Measurements from ENCODE around the gene UBE2D2. TPM values are rescaled to one million over a fixed set of nuclear protein-coding genes. Genes with fewer than 3 reads are reported as not detected.

UBE2D2 gene
- total and polyA plus RNA-seq, 10 of the 15 experiments (the other 5 are each of a cell fraction or from before 2014, with no cell fraction given), result 58.6 to 245 (median 128) TPM

- TF ChIP-seq RELB (IDR thresholded peaks at IDR 0.05; ENCODE audit: low read depth) (0 out of 2 replicates have a peak, but pooled peaks have one; percentile 27), CBX5 (IDR thresholded peaks at IDR 0.05; ENCODE audit: low read depth) (0 out of 2 replicates have a peak, but pooled peaks have one; percentile 61), ZSCAN29 (IDR thresholded peaks at IDR 0.05) (no peak), ZNF217 (IDR thresholded peaks at IDR 0.05) (no peak), RUNX3 (IDR thresholded peaks at IDR 0.05; ENCODE audit: low read length) (peak; percentile 55), NR2C2 (IDR thresholded peaks at IDR 0.05; ENCODE audit: borderline replicate concordance, control insufficient read depth, insufficient read length, low read depth) (no peak), JUNB (IDR thresholded peaks at IDR 0.05) (no peak), MYB (IDR thresholded peaks at IDR 0.05; ENCODE audit: borderline replicate concordance, low read depth, low read length) (0 out of 2 replicates have a peak, but pooled peaks have one; percentile 60), STAT1 (conservative IDR thresholded peaks at IDR 0.05) (no peak), FOXK2 (IDR thresholded peaks at IDR 0.05) (no peak), MTA3 (IDR thresholded peaks at IDR 0.05; ENCODE audit: borderline replicate concordance, low read length) (0 out of 2 replicates have a peak, but pooled peaks have one; percentile 11), SUPT20H (IDR thresholded peaks at IDR 0.05; ENCODE audit: borderline replicate concordance, control insufficient read depth, low read depth, low read length) (no peak), E4F1 (IDR thresholded peaks at IDR 0.05; ENCODE audit: borderline replicate concordance, partially characterized antibody) (no peak), NR2F1 (conservative IDR thresholded peaks at IDR 0.05) (peak; percentile 12), NFXL1 (IDR thresholded peaks at IDR 0.05; ENCODE audit: borderline replicate concordance) (no peak), SP1 (IDR thresholded peaks at IDR 0.05; ENCODE audit: low read depth, low read length) (peak; percentile 69), ETV6 (conservative IDR thresholded peaks at IDR 0.05 in 1 of 2, IDR thresholded peaks at IDR 0.05 in 1 of 2; ENCODE audit: borderline replicate concordance in 1 of 2, low read depth in 1 of 2) (no peak), CBFB (IDR thresholded peaks at IDR 0.05; ENCODE audit: low read depth) (peak; percentile 54; the same call in 1 of the 2 replicates), SIN3A (IDR thresholded peaks at IDR 0.05; ENCODE audit: low read depth, low read length) (peak; percentile 39; the same call in 1 of the 2 replicates), CREM (IDR thresholded peaks at IDR 0.05; ENCODE audit: low read depth) (peak; percentile 63; the same call in 1 of the 2 replicates), KAT2A (conservative IDR thresholded peaks at IDR 0.05; ENCODE audit: control insufficient read depth, low read depth, low read length) (no peak), HSF1 (IDR thresholded peaks at IDR 0.05; ENCODE audit: low read depth, low read length) (no peak), NFYB (IDR thresholded peaks at IDR 0.05; ENCODE audit: insufficient read depth, low read depth, low read length) (peak; percentile 49; the same call in 1 of the 2 replicates), WRNIP1 (IDR thresholded peaks at IDR 0.05; ENCODE audit: borderline replicate concordance, low read depth, low read length) (no peak), POLR2AphosphoS5 (IDR thresholded peaks at IDR 0.05; ENCODE audit: low read length) (peak; percentile 88)
Observed at GRCh38 chr5:139560752-139561654, at the start of gene UBE2D2 (continued).
